Testis (tissue), 2 donors: Measurements from ENCODE around the gene TCHHL1.

Experiments used
- CTCF ChIP-seq, 3 experiments: fragments of 450-650 bp in 2 of 3; fragments of 200-600 bp in 1 of 3; sonication (generic) in 1 of 3; IDR thresholded peaks; one replicate each; pipeline ENCODE4 v1.5.1; 2016 to 2019; ENCODE audit warnings: antibody characterized with exemption in 3 of 3, mild to moderate bottlenecking in 2 of 3, moderate library complexity in 1 of 3
- POLR2A ChIP-seq: fragments of 450-650 bp; IDR thresholded peaks from one replicate; pipeline ENCODE4 v1.6.1; 2017; ENCODE audit warnings: antibody characterized with exemption, mild to moderate bottlenecking, moderate library complexity

DNA sequence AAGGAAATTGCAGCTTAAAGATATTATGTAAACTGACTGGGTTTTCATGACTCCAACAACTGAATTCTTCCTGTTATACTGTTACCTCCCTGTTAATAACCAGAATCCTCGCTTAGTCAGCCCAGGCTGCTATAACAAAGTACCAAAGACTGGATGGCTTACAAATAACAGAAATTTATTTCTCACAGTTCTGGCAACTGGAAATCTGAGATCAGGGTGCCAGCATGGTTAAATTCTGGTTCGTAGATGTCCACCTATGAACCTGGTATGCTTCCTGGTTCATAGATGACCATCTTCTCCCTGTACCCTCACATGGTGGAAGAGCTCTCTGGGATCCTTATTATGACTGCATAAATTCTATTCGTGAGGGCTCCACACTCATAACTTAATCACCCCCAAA lies 8.1 kb upstream of the TCHHL1 start:
- TF ChIP-seq CTCF (IDR thresholded peaks at IDR 0.05) (no peak), POLR2A (no peak)
